Thyroid gland (tissue), 4 donors: Measurements from ENCODE around the gene TOE1. TPM values are rescaled to one million over a fixed set of nuclear protein-coding genes. Genes with fewer than 3 reads are reported as not detected.
"Not testable (repeated sequence)": the region's sequence is repeated elsewhere in the genome, so short reads cannot be mapped to it uniquely, and the experiment has no call there.

Experiments used
- DNase-seq, 2 donors: peaks; one replicate each; pipeline ENCODE4 v3.0.0-alpha.2; 2019
- H3K27ac ChIP-seq, 3 donors: fragments of 200-600 bp; sonication (generic); 1 replicate in 2 of 3; 2 replicates in 1 of 3; pipeline ENCODE4 v1.5.1; 2016 to 2019; ENCODE audit warnings: mild to moderate bottlenecking in 1 of 3, moderate library complexity in 1 of 3
- H3K27me3 ChIP-seq: fragments of 200-600 bp; sonication (generic); one replicate; pipeline ENCODE4 v1.5.1; 2019
- H3K36me3 ChIP-seq, 2 donors: fragments of 200-600 bp; sonication (generic); one replicate each; pipeline ENCODE4 v1.5.1; 2016 to 2019
- H3K4me1 ChIP-seq, 2 donors: fragments of 200-600 bp; sonication (generic); one replicate each; pipeline ENCODE4 v1.5.1; 2017 to 2019
- H3K4me3 ChIP-seq, 3 donors: fragments of 200-600 bp; sonication (generic); replicated peaks in 1 of 3; 1 replicate in 2 of 3; 2 replicates in 1 of 3; pipeline ENCODE4 v1.5.1; 2016; ENCODE audit warnings: mild to moderate bottlenecking in 1 of 3
- H3K9me3 ChIP-seq: fragments of 200-600 bp; sonication (generic); one replicate; pipeline ENCODE4 v1.5.1; 2017
- POLR2A ChIP-seq, 2 donors: fragments of 450-650 bp; IDR thresholded peaks; one replicate each; pipeline ENCODE4 v1.6.1; 2017; ENCODE audit warnings: antibody characterized with exemption in 2 of 2, mild to moderate bottlenecking in 2 of 2, moderate library complexity in 1 of 2
- WGBS, 2 donors: methylation state at CpG; one replicate each; pipeline ENCODE4 v1.1.5; 2017; 5-methylcytosine and 5-hydroxymethylcytosine counted together
- intact Hi-C: fragments of 100-400 bp; cut with DNase I; formaldehyde crosslinking; loops from one replicate; pipeline ENCODE4 v1.15.1; 2023
- total RNA-seq, 4 donors: library from RNA; depleted of rRNA; stranded (reverse); fragments of >200 nt; gene quantifications; one replicate each; pipeline ENCODE4 v1.2.3, GENCODE V29; 2016
- TF ChIP-seq, protein P1 (sequence below), 6 experiments: fragments of 200-600 bp in 3 of 6; fragments of 450-650 bp in 3 of 6; sonication (generic) in 3 of 6; IDR thresholded peaks; one replicate each; pipeline ENCODE4 v1.5.1; 2016 to 2019; ENCODE audit warnings: antibody characterized with exemption in 6 of 6, mild to moderate bottlenecking in 2 of 6, inconsistent platforms in 1 of 6, moderate library complexity in 1 of 6

Gene TOE1
- total RNA-seq, 4 donors from 2014 or later = 15.7 to 19.8 (median 17.8) TPM

DNA sequence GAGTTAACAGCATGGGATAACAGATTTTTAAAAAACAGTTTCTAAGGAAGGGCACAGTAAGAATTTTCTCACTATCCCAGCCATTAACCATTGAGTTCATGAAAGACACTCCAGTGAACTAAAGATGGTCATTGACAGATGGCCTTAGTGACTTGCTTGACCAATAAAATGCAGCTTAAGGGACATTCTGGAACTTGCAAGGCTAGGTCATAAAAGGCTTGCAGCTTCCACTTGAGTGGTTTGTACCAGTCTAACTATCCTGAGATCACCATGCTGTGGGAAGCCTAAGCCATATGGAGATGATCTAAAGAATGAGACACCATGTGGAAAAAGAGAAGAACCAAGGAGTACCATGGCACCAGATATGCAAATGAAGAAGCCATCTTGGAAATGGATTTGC is 38.2 kb downstream of the TOE1 start:
- H3K36me3 ChIP-seq = no peaks in the 10 kb centered on the region
- no peak overlapping the region for H3K4me3 ChIP-seq
- no peak for DNase-seq
- intact Hi-C loops = no loop called here
- no peaks in the 10 kb centered on the region for H3K27me3 ChIP-seq
- H3K4me1 ChIP-seq = peaks cover 11 to 27% of the 10 kb centered on the region in 2 donors
- no peak for TF ChIP-seq POLR2A (IDR thresholded peaks at IDR 0.05)
- TF ChIP-seq, protein P1, sequence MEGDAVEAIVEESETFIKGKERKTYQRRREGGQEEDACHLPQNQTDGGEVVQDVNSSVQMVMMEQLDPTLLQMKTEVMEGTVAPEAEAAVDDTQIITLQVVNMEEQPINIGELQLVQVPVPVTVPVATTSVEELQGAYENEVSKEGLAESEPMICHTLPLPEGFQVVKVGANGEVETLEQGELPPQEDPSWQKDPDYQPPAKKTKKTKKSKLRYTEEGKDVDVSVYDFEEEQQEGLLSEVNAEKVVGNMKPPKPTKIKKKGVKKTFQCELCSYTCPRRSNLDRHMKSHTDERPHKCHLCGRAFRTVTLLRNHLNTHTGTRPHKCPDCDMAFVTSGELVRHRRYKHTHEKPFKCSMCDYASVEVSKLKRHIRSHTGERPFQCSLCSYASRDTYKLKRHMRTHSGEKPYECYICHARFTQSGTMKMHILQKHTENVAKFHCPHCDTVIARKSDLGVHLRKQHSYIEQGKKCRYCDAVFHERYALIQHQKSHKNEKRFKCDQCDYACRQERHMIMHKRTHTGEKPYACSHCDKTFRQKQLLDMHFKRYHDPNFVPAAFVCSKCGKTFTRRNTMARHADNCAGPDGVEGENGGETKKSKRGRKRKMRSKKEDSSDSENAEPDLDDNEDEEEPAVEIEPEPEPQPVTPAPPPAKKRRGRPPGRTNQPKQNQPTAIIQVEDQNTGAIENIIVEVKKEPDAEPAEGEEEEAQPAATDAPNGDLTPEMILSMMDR (IDR thresholded peaks at IDR 0.05) = no peak
- no peaks in the 10 kb centered on the region for H3K9me3 ChIP-seq
- no peak overlapping the region for H3K27ac ChIP-seq

DNA sequence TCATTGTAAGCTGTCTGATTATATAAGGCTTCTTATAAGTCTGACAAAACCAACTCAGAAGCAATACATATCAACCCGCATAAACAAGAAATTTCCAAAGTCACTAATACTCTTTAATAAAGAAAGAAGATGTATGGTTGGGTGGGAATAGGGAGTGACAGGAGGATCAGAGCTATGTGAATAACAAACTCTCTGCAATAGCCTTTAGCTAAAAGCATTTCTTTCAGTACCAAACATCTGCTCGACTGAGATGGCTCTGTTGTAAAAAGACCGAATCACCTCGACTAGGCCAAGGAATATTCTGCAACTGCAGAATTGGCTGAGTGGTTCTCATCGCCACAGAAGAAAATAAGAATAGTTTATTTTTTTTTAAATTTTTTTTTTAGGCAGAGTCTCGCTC is 39.6 kb downstream of the TOE1 start:
- Histone ChIP-seq H3K9me3 (no peaks in the 10 kb centered on the region), H3K36me3 (no peaks in the 10 kb centered on the region), H3K27me3 (no peaks in the 10 kb centered on the region), H3K27ac (no peak overlapping the region), H3K4me1 (peaks cover 11 to 18% of the 10 kb centered on the region in 2 donors), H3K4me3 (no peak overlapping the region)
- whole genome bisulfite sequencing, 2 donors = 90 to 94% methylated on average over 6 of the region's 6 CpGs
- TF ChIP-seq, protein P1 (IDR thresholded peaks at IDR 0.05) = no peak
- TF ChIP-seq POLR2A (IDR thresholded peaks at IDR 0.05) = no peak
- intact Hi-C loops = no loop called here
- no peak for DNase-seq

DNA sequence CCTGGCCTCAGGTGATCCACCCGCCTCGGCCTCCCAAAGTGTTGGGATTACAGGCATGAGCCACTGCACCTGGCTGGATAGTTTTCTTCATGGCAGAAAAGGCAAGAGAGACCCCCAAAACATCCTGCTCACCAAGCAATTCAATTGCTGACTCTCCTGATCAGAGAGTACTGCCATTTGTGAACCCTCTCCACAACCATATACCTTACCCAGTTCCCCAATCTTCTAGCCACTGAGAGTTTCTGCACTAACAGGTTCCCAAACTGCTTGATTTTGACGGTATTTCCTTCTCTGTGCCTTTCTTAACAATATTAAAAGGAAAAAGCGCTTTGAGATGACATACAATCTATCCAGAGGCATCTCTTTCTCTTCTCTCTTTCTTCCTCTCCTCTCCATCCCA is 40.2 kb downstream of the TOE1 start:
- no peak for DNase-seq
- no peak for TF ChIP-seq POLR2A (IDR thresholded peaks at IDR 0.05)

DNA sequence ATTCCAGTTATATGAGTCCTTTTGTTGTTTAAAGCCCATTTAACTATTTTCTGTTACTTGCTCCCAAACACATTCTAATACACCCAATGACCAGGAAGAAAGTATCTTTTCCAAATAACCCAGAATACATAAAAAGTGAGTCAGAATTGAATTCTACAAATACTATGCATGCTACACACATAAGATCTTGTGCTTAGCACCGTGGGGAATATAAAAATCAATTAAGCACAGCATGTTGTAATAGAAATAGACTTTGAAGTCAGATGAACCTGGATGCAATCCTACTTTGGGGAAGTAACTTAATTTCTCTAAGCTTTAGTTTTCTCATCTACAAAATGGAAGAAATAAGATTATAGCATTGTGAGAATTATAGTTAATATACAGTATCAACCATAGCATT is 40.8 kb downstream of the TOE1 start:
- WGBS, 2 donors = 88% methylated on average over 1 of the region's 1 CpG
- intact Hi-C loops = no loop called here
- TF ChIP-seq, protein P1 (IDR thresholded peaks at IDR 0.05) = no peak
- TF ChIP-seq POLR2A (IDR thresholded peaks at IDR 0.05) = no peak

More for the DNA sequence above, 40.2 kb downstream of the TOE1 start:
- H3K27ac ChIP-seq = no peak overlapping the region
- peaks cover 11 to 12% of the 10 kb centered on the region in 2 donors for H3K4me1 ChIP-seq
- H3K4me3 ChIP-seq = no peak overlapping the region
- H3K36me3 ChIP-seq = no peaks in the 10 kb centered on the region
- no peaks in the 10 kb centered on the region for H3K9me3 ChIP-seq
- H3K27me3 ChIP-seq = no peaks in the 10 kb centered on the region
- intact Hi-C loops = no loop called here
- 93 to 96% methylated on average over 4 of the region's 4 CpGs for WGBS, 2 donors

DNA sequence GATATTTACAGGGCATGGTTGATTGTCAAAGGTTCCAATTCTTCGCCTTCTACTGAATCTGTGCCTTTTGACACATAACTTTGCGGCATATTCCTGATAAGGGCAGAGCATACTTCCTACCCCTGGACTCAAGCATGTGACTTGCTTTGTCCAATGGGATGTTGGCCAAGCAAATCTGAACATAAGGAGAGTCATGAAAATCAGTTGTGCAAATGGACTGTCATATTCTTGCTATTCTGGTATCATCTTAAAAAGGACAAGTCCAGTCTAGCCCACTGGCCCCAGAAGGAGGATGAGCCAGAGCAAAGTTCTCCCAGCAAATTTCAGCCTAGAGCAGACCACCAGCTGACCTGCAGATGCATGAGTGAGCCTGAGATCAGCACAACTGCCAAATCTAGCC is 41.3 kb downstream of the TOE1 start:
- WGBS, 2 donors = 94 to 100% methylated on average over 2 of the region's 2 CpGs
- intact Hi-C loops = no loop called here
- TF ChIP-seq, protein P1 (IDR thresholded peaks at IDR 0.05) = no peak
- Histone ChIP-seq H3K27ac (no peak overlapping the region), H3K36me3 (no peaks in the 10 kb centered on the region), H3K4me3 (no peak overlapping the region), H3K27me3 (no peaks in the 10 kb centered on the region), H3K4me1 (peaks cover 2 to 3% of the 10 kb centered on the region in 2 donors), H3K9me3 (no peaks in the 10 kb centered on the region)
- DNase-seq = no peak

More for the DNA sequence above, 40.8 kb downstream of the TOE1 start:
- Histone ChIP-seq H3K36me3 (no peaks in the 10 kb centered on the region), H3K27me3 (no peaks in the 10 kb centered on the region), H3K9me3 (no peaks in the 10 kb centered on the region), H3K4me3 (no peak overlapping the region), H3K4me1 (peaks cover 7% of the 10 kb centered on the region in 2 donors), H3K27ac (no peak overlapping the region)
- DNase-seq = no peak

DNA sequence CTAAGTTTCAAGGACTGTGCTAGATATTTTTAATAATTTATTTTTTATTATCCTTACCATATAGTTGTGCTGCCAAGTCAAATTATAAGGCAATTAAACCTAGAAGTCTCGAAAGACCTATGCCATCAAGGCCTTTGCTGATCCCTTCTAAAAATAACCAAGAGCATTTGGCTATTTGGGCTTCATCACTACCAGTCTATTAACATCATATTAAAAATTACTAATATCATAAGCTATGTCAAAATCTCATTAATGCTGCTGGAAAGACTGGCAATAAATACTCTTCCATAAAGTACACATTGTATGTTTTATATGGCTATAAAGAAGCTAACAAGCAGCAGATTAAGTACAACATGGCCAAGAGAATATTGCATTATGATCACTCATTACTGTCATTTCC is 43.2 kb downstream of the TOE1 start:
- no peak for DNase-seq
- Histone ChIP-seq H3K4me1 (no peaks in the 10 kb centered on the region), H3K36me3 (no peaks in the 10 kb centered on the region), H3K4me3 (no peak overlapping the region), H3K9me3 (no peaks in the 10 kb centered on the region), H3K27me3 (no peaks in the 10 kb centered on the region), H3K27ac (no peak overlapping the region)
- no peak for TF ChIP-seq POLR2A (IDR thresholded peaks at IDR 0.05)
- TF ChIP-seq, protein P1 (IDR thresholded peaks at IDR 0.05) = no peak
- intact Hi-C loops = no loop called here
- WGBS, 2 donors = 83 to 94% methylated on average over 1 of the region's 1 CpG

DNA sequence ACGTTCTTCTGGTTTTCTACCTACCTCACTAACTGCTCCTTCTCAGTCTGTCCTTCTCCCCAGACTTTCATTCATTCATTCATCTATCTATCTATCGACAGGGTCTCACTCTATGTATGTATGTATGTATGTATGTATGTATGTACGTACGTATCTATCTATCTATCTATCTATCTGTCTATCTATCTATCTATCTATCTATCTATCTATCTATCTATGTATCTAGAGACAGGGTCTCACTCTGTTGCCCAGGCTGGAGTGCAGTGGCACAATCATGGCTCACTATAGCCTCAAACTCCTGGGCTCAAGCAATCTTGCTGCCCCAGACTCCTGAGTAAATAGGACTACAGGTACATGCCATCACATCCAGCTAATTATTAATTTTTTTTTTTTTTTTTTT is 44.2 kb downstream of the TOE1 start:
- DNase-seq, H3K27me3 ChIP-seq, H3K9me3 ChIP-seq, H3K4me1 ChIP-seq, intact Hi-C loops, H3K4me3 ChIP-seq, H3K27ac ChIP-seq, H3K36me3 ChIP-seq: not testable (repeated sequence)
- 86 to 93% methylated on average over 4 of the region's 4 CpGs for WGBS, 2 donors
